KMS-11 (cell line): ENCODE results near the gene CRACR2A.

Source experiments
- H2AFZ ChIP-seq: fragments of 200-600 bp; sonication (generic); 2 replicates; pipeline ENCODE4 v1.6.1; 2016; ENCODE audit warnings: antibody characterized with exemption, mixed run types, low read depth
- H3K27ac ChIP-seq: fragments of 200-600 bp; sonication (generic); 2 replicates; pipeline ENCODE4 v1.6.1; 2016; ENCODE audit warnings: mild to moderate bottlenecking, mixed run types
- H3K27me3 ChIP-seq: fragments of 200-600 bp; sonication (generic); 2 replicates; pipeline ENCODE4 v1.6.1; 2017; ENCODE audit warnings: mild to moderate bottlenecking, low read depth, mixed run types, moderate library complexity; ENCODE audit not compliant: insufficient read depth
- H3K36me3 ChIP-seq: fragments of 200-600 bp; sonication (generic); 2 replicates; pipeline ENCODE4 v1.6.1; 2017; ENCODE audit warnings: mild to moderate bottlenecking, mixed run types; ENCODE audit not compliant: insufficient read depth
- H3K4me1 ChIP-seq: fragments of 200-600 bp; sonication (generic); 2 replicates; pipeline ENCODE4 v1.6.1; 2016; ENCODE audit warnings: mild to moderate bottlenecking, low read depth, mixed run types; ENCODE audit not compliant: poor library complexity, severe bottlenecking
- H3K4me2 ChIP-seq: fragments of 200-600 bp; sonication (generic); 2 replicates; pipeline ENCODE4 v1.7.0; 2016; ENCODE audit warnings: mild to moderate bottlenecking, mixed run types
- H3K4me3 ChIP-seq: fragments of 200-600 bp; sonication (generic); IDR thresholded peaks from 2 replicates; pipeline ENCODE4 v1.6.1; 2017; ENCODE audit warnings: low read depth, low read length, mixed read lengths; ENCODE audit not compliant: insufficient read depth
- H3K79me2 ChIP-seq: fragments of 200-600 bp; sonication (generic); 2 replicates; pipeline ENCODE4 v1.6.1; 2016; ENCODE audit warnings: low read depth, mixed run types; ENCODE audit not compliant: insufficient read depth
- H3K9ac ChIP-seq: fragments of 200-600 bp; sonication (generic); 2 replicates; pipeline ENCODE4 v1.6.1; 2016; ENCODE audit warnings: mild to moderate bottlenecking, mixed run types
- H4K20me1 ChIP-seq: fragments of 200-600 bp; sonication (generic); 2 replicates; pipeline ENCODE4 v1.6.1; 2016; ENCODE audit warnings: mild to moderate bottlenecking, mixed run types; ENCODE audit not compliant: insufficient read depth
- TF ChIP-seq, protein P1 (sequence below): fragments of 200-600 bp; sonication (generic); conservative IDR thresholded peaks from 2 replicates; pipeline ENCODE4 v1.6.1; 2017; ENCODE audit warnings: low read depth, mild to moderate bottlenecking, antibody characterized with exemption, low read length, moderate library complexity, mixed read lengths

CRACR2A gene

DNA sequence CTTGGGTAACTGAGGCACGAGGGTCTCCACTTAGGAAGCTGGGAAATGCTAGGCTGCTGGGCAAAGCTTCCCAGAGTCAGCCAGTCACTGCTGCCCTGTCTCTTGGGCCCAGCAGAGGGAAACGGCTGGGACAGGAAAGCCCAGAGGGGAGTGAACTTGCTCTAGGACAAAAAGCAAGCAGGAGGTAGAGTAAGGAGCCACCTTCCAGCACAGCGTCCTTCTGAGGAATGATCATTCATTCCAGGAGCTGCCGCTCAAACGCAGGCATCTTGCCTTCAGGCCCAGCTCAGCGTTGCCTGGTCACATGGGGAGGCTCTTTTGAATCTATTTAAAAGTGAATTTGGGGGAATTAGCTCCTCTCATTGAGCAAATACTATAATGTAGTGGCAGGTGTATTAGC lies 118.6 kb downstream of the CRACR2A start:
- Histone ChIP-seq H4K20me1 (no peaks in the 10 kb centered on the region), H3K79me2 (no peaks in the 10 kb centered on the region), H3K4me3 (no peak overlapping the region), H3K4me1 (no peaks in the 10 kb centered on the region), H2AFZ (no peak overlapping the region), H3K9ac (no peak overlapping the region), H3K36me3 (no peaks in the 10 kb centered on the region), H3K4me2 (no peak overlapping the region), H3K27me3 (no peaks in the 10 kb centered on the region), H3K27ac (no peak overlapping the region)
- TF ChIP-seq, protein P1, sequence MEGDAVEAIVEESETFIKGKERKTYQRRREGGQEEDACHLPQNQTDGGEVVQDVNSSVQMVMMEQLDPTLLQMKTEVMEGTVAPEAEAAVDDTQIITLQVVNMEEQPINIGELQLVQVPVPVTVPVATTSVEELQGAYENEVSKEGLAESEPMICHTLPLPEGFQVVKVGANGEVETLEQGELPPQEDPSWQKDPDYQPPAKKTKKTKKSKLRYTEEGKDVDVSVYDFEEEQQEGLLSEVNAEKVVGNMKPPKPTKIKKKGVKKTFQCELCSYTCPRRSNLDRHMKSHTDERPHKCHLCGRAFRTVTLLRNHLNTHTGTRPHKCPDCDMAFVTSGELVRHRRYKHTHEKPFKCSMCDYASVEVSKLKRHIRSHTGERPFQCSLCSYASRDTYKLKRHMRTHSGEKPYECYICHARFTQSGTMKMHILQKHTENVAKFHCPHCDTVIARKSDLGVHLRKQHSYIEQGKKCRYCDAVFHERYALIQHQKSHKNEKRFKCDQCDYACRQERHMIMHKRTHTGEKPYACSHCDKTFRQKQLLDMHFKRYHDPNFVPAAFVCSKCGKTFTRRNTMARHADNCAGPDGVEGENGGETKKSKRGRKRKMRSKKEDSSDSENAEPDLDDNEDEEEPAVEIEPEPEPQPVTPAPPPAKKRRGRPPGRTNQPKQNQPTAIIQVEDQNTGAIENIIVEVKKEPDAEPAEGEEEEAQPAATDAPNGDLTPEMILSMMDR = no peak

DNA sequence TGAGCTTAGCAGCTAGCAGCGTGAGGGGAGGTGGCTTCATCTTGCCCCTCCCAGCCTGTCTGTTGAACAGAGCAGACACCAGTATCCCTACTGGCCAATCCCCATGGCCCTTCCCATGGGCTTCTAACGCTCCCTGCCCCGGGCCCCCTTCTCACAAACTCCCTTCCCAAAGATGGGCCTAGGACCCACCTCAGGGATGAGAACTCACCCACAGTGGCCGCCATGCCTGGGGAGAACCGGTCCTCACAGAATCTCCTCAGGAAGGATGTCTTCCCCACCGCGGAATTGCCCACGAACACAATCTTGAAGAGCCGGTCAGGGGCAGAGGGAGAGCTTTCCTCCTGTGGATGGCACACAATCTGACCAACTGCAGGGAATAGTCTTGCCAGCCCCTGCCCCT lies 119.5 kb downstream of the CRACR2A start:
- Histone ChIP-seq H3K27me3 (no peaks in the 10 kb centered on the region), H3K36me3 (no peaks in the 10 kb centered on the region), H4K20me1 (no peaks in the 10 kb centered on the region), H2AFZ (no peak overlapping the region), H3K27ac (no peak overlapping the region), H3K79me2 (no peaks in the 10 kb centered on the region), H3K9ac (no peak overlapping the region), H3K4me1 (no peaks in the 10 kb centered on the region), H3K4me2 (no peak overlapping the region), H3K4me3 (no peak overlapping the region)
- TF ChIP-seq, protein P1 = no peak

DNA sequence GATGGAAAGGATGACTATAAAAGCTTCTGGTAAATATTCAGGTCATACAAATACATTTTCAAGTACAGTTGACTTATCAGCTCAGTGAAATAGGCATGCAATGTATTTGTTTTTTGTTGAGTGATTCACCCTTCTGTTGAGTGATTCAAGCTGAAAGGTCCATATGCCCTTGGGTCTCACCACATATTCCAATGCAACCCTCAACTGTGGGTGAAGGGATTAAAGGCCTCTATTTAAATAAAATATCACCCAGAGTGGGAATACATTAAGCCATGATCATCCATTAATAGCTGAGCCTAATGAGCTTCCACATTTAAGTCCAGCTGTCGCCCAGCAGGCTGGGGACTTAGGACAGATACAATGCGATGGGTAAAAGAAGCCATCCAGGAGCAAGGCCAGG lies 120.2 kb downstream of the CRACR2A start:
- no peaks in the 10 kb centered on the region for H3K36me3 ChIP-seq
- H3K4me2 ChIP-seq = no peak overlapping the region
- H3K79me2 ChIP-seq = no peaks in the 10 kb centered on the region
- H2AFZ ChIP-seq = no peak overlapping the region
- H4K20me1 ChIP-seq = no peaks in the 10 kb centered on the region
- H3K4me3 ChIP-seq = no peak overlapping the region
- no peaks in the 10 kb centered on the region for H3K4me1 ChIP-seq
- no peak overlapping the region for H3K9ac ChIP-seq
- no peaks in the 10 kb centered on the region for H3K27me3 ChIP-seq
- TF ChIP-seq, protein P1 = no peak
- H3K27ac ChIP-seq = no peak overlapping the region

DNA sequence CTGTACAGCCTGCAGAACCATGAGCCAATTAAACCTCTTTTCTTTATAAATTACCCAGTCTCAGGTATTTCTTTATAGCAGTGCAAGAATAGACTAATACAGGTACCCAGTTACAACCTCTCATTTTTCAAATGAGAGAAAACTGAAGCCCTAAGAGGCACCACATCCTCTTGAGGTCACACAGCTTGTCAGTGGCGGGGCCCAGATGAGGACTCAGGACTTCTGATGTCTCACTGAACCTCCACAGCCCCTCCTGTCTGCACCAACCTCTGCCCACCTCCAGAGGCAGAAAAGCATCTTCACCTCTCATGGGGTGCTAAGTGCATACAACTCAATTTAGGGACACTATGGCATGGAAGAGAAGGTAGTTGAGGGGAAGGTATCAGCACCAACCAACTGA lies 120.7 kb downstream of the CRACR2A start:
- no peaks in the 10 kb centered on the region for H3K27me3 ChIP-seq
- no peak overlapping the region for H3K4me3 ChIP-seq
- no peak overlapping the region for H3K4me2 ChIP-seq
- H2AFZ ChIP-seq = no peak overlapping the region
- no peaks in the 10 kb centered on the region for H4K20me1 ChIP-seq
- no peaks in the 10 kb centered on the region for H3K4me1 ChIP-seq
- no peak overlapping the region for H3K27ac ChIP-seq
- TF ChIP-seq, protein P1 = no peak
- no peak overlapping the region for H3K9ac ChIP-seq
- H3K79me2 ChIP-seq = no peaks in the 10 kb centered on the region
- no peaks in the 10 kb centered on the region for H3K36me3 ChIP-seq
